ENCODE data around the gene ARMH3.

GRCh38 chr10:101818872-101819633, 236.9 kb downstream of the ARMH3 start:
- TF ChIP-seq GATA3 (IDR thresholded peaks at IDR 0.05; ENCODE audit: low read depth, low read length), result no peak
- TF ChIP-seq GATA2 (IDR thresholded peaks at IDR 0.05; ENCODE audit: low read depth, low read length), result no peak

Measured in SH-SY5Y (cell line).